ENCODE measurements around the gene TRPC1. TPM values are rescaled to one million over a fixed set of nuclear protein-coding genes. Genes with fewer than 3 reads are reported as not detected.

TRPC1 gene
- total RNA-seq, 1 experiment from 2014 or later: 18.6 TPM

- no peaks in the 10 kb centered on the region for H3K79me2 ChIP-seq (ENCODE audit: insufficient read depth, low read length)
- no peak overlapping the region for H2BK12ac ChIP-seq (ENCODE audit: insufficient read length, low read depth, low read length)
- no peaks in the 10 kb centered on the region for H3K4me1 ChIP-seq (ENCODE audit: insufficient read depth, low read length)
- H3K27me3 Mint-ChIP-seq (ENCODE audit: low read depth): no peaks in the 10 kb centered on the region; the same call in 1 of the 2 replicates
- H3K9ac ChIP-seq (ENCODE audit: extremely low read depth, insufficient read length, low read length): no peak overlapping the region
- no peak overlapping the region for H2BK15ac ChIP-seq (ENCODE audit: low read depth, low read length)
- no peak overlapping the region for H3K27ac Mint-ChIP-seq
- no peak overlapping the region for H3K23ac ChIP-seq (ENCODE audit: insufficient read length, low read depth, low read length)
- no peak overlapping the region for H3K4me2 ChIP-seq (ENCODE audit: insufficient read depth, insufficient read length, low read length)
- no peak overlapping the region for H2BK20ac ChIP-seq (ENCODE audit: low read depth, low read length, poor library complexity, severe bottlenecking)
- no peaks in the 10 kb centered on the region for H3K79me1 ChIP-seq (ENCODE audit: insufficient read depth, low read depth, low read length, poor library complexity, severe bottlenecking)
- no peaks in the 10 kb centered on the region for H3K23me2 ChIP-seq (ENCODE audit: insufficient read length, low read depth, low read length, poor library complexity, severe bottlenecking)
- no peak overlapping the region for H3K4ac ChIP-seq (ENCODE audit: low read depth, low read length)
- no peak for DNase-seq
- H4K5ac ChIP-seq (ENCODE audit: insufficient read length, low read depth, low read length): no peak overlapping the region
- no peaks in the 10 kb centered on the region for H4K20me1 ChIP-seq (ENCODE audit: control insufficient read depth, insufficient read depth, insufficient read length)
- peaks cover 29 to 32% of the 10 kb centered on the region in 2 experiments for H3K4me1 Mint-ChIP-seq
- H2AK5ac ChIP-seq (ENCODE audit: insufficient read length, low read length): no peak overlapping the region
- no peak overlapping the region for H3K14ac ChIP-seq (ENCODE audit: insufficient read depth, low read length)
- H4K8ac ChIP-seq (replicated peaks; ENCODE audit: insufficient read length, low read depth, low read length): no peak overlapping the region
- no peaks in the 10 kb centered on the region for H3K27me3 ChIP-seq (ENCODE audit: insufficient read depth, low read length)
- peaks cover 8 to 21% (median 9%) of the 10 kb centered on the region in 3 experiments; a peak in 6 of 7 replicates for H3K36me3 Mint-ChIP-seq (ENCODE audit: insufficient read depth in 1 of 3, low read depth in 3 of 3)
- no peak overlapping the region for H4K91ac ChIP-seq (ENCODE audit: insufficient read length, low read depth, low read length)
- peaks cover 0 to 5% of the 10 kb centered on the region in 2 experiments; a peak in 3 of 5 replicates for H3K9me3 Mint-ChIP-seq
- no CpG with 5 or more reads among the region's 1 CpG for WGBS (ENCODE audit: extremely low coverage, insufficient read length, low lambda C conversion rate)
- no peak overlapping the region for H2BK120ac ChIP-seq (ENCODE audit: low read depth, low read length, poor library complexity, severe bottlenecking)
- H3K9me3 ChIP-seq (ENCODE audit: control insufficient read depth, low read depth, low read length): no peaks in the 10 kb centered on the region
- no peak overlapping the region for H3T11ph ChIP-seq (ENCODE audit: low read length)
- H3K27ac ChIP-seq (ENCODE audit: insufficient read length, low read depth, low read length): no peak overlapping the region
- no peak overlapping the region for H2AFZ ChIP-seq (ENCODE audit: low read length)
- no peak overlapping the region for H3K56ac ChIP-seq (ENCODE audit: insufficient read length, low read depth, low read length)
- H2BK5ac ChIP-seq (ENCODE audit: insufficient read length, low read length): no peak overlapping the region
- no peak overlapping the region for H3K18ac ChIP-seq (ENCODE audit: insufficient read length, low read depth, low read length)
- H3K4me3 Mint-ChIP-seq: peak overlapping the region in 1 of 2 experiments; percentile 92; a peak in 2 of 5 replicates
- no peak for TF ChIP-seq CTCF (conservative IDR thresholded peaks at IDR 0.05)
These were observed 2.2 kb downstream of the TRPC1 start for GRCh38 chr3:142726017-142726416.
